Activated T-cell treated with anti-CD3 and anti-CD28 coated beads for 4 hours (primary cell): Measurements from ENCODE around the gene LKAAEAR1.
A peak's percentile ranks its signal among the peaks of the same experiment; 100 is the strongest.
"Not testable (repeated sequence)": the region's sequence is repeated elsewhere in the genome, so short reads cannot be mapped to it uniquely, and the experiment has no call there.

Experiments
- DNase-seq: peaks from one replicate; pipeline ENCODE4 v3.0.0-alpha.2; 2020

LKAAEAR1 gene

GRCh38 chr20:64096535-64096934 lies 12.3 kb upstream of the LKAAEAR1 start:
- no peak for DNase-seq

- DNase-seq = no peak
Measured at GRCh38 chr20:64095927-64096326, 11.7 kb upstream of the LKAAEAR1 start.

- DNase-seq = no peak
Measured at GRCh38 chr20:64095455-64095854, 11.3 kb upstream of the LKAAEAR1 start.

GRCh38 chr20:64093013-64093503 lies 8.9 kb upstream of the LKAAEAR1 start:
- DNase-seq = no peak

GRCh38 chr20:64092258-64093012 lies 8.2 kb upstream of the LKAAEAR1 start:
- DNase-seq = no peak

GRCh38 chr20:64091770-64092169 lies 7.6 kb upstream of the LKAAEAR1 start:
- DNase-seq = no peak

- DNase-seq = no peak
Measured at GRCh38 chr20:64091340-64091739, 7.1 kb upstream of the LKAAEAR1 start.

- no peak for DNase-seq
Measured at GRCh38 chr20:64090165-64090564, 6.0 kb upstream of the LKAAEAR1 start.

GRCh38 chr20:64088586-64088985 lies 4.4 kb upstream of the LKAAEAR1 start:
- not testable (repeated sequence) for DNase-seq

GRCh38 chr20:64087226-64087825 lies 3.1 kb upstream of the LKAAEAR1 start:
- DNase-seq = not testable (repeated sequence)

GRCh38 chr20:64086801-64087200 lies 2.6 kb upstream of the LKAAEAR1 start:
- DNase-seq = no peak

GRCh38 chr20:64084685-64085152 lies 521 bp upstream of the LKAAEAR1 start:
- no peak for DNase-seq

GRCh38 chr20:64083378-64083803 lies 807 bp downstream of the LKAAEAR1 start:
- DNase-seq = peak; percentile 40

GRCh38 chr20:64082820-64083377 lies 1.3 kb downstream of the LKAAEAR1 start:
- no peak for DNase-seq

GRCh38 chr20:64082126-64082731 lies 2.0 kb downstream of the LKAAEAR1 start:
- no peak for DNase-seq

GRCh38 chr20:64081624-64081964 lies 2.6 kb downstream of the LKAAEAR1 start:
- no peak for DNase-seq

- no peak for DNase-seq
Measured at GRCh38 chr20:64080813-64081623, 3.2 kb downstream of the LKAAEAR1 start.

GRCh38 chr20:64080013-64080812 lies 4.0 kb downstream of the LKAAEAR1 start, which contains the start of gene OPRL1:
OPRL1 (plus strand) TSS chr20:64080082; CDS start chr20:64092721, 12,639 bp downstream.
- no peak for DNase-seq

GRCh38 chr20:64079273-64080012 lies 4.8 kb downstream of the LKAAEAR1 start, which contains the start of gene RGS19:
RGS19 (minus strand) TSS chr20:64079518; CDS start chr20:64076886, 2,632 bp downstream.
- DNase-seq = peak; percentile 57

GRCh38 chr20:64078934-64079272 lies 5.3 kb downstream of the LKAAEAR1 start:
- DNase-seq = no peak
